Measurements from ENCODE around the gene SLC9A2.

SLC9A2 gene

GRCh38 chr2:102620332-102620731 lies 979 bp downstream of the SLC9A2 start:
- Histone ChIP-seq H3K27ac (replicated peaks) (no peak overlapping the region), H3K4me3 (replicated peaks; ENCODE audit: insufficient read depth, low read length) (no peak overlapping the region)
- no peak for DNase-seq (ENCODE audit: low read depth in 1 of 2, low spot score in 1 of 2)

GRCh38 chr2:102621630-102622029 lies 2.3 kb downstream of the SLC9A2 start:
- Histone ChIP-seq H3K27me3 (ENCODE audit: insufficient read depth, poor library complexity, severe bottlenecking) (peaks cover 35% of the 10 kb centered on the region), H3K27ac (replicated peaks) (no peak overlapping the region), H3K4me3 (replicated peaks; ENCODE audit: insufficient read depth, low read length) (no peak overlapping the region)
- no peak for TF ChIP-seq SPI1 (IDR thresholded peaks at IDR 0.05; ENCODE audit: borderline replicate concordance, low read depth)
- no peak for TF ChIP-seq GABPA (IDR thresholded peaks at IDR 0.05; ENCODE audit: low read depth)
- TF ChIP-seq POLR2AphosphoS5 (IDR thresholded peaks at IDR 0.05; ENCODE audit: low read depth), result no peak
- DNase-seq (ENCODE audit: low read depth in 1 of 2, low spot score in 1 of 2), result no peak

More at GRCh38 chr2:102620332-102620731, 979 bp downstream of the SLC9A2 start:
- TF ChIP-seq GABPA (IDR thresholded peaks at IDR 0.05; ENCODE audit: low read depth) (no peak), CTCF (IDR thresholded peaks at IDR 0.05; ENCODE audit: insufficient read depth, low read length) (no peak), POLR2AphosphoS5 (IDR thresholded peaks at IDR 0.05; ENCODE audit: low read depth) (no peak), REST (IDR thresholded peaks at IDR 0.05; ENCODE audit: insufficient replicate concordance, low read depth) (no peak), SPI1 (IDR thresholded peaks at IDR 0.05; ENCODE audit: borderline replicate concordance, low read depth) (no peak)
- peaks cover 36% of the 10 kb centered on the region for H3K27me3 ChIP-seq (ENCODE audit: insufficient read depth, poor library complexity, severe bottlenecking)

- H3K27ac ChIP-seq (replicated peaks), result no peak overlapping the region
- DNase-seq (ENCODE audit: low read depth in 1 of 2, low spot score in 1 of 2), result no peak
- H3K4me3 ChIP-seq (replicated peaks; ENCODE audit: insufficient read depth, low read length), result no peak overlapping the region
- peaks cover 26% of the 10 kb centered on the region for H3K27me3 ChIP-seq (ENCODE audit: insufficient read depth, poor library complexity, severe bottlenecking)
- TF ChIP-seq GABPA (IDR thresholded peaks at IDR 0.05; ENCODE audit: low read depth), result no peak
- no peak for TF ChIP-seq SPI1 (IDR thresholded peaks at IDR 0.05; ENCODE audit: borderline replicate concordance, low read depth)
- no peak for TF ChIP-seq POLR2AphosphoS5 (IDR thresholded peaks at IDR 0.05; ENCODE audit: low read depth)
- TF ChIP-seq REST (IDR thresholded peaks at IDR 0.05; ENCODE audit: insufficient replicate concordance, low read depth), result no peak
- no peak for TF ChIP-seq CTCF (IDR thresholded peaks at IDR 0.05; ENCODE audit: insufficient read depth, low read length)
These were observed 3.3 kb downstream of the SLC9A2 start for GRCh38 chr2:102622646-102623045.

- no peak for DNase-seq (ENCODE audit: low read depth in 1 of 2, low spot score in 1 of 2)
- Histone ChIP-seq H3K27ac (replicated peaks) (no peak overlapping the region), H3K4me3 (replicated peaks; ENCODE audit: insufficient read depth, low read length) (no peak overlapping the region), H3K27me3 (ENCODE audit: insufficient read depth, poor library complexity, severe bottlenecking) (no peaks in the 10 kb centered on the region)
- TF ChIP-seq REST (IDR thresholded peaks at IDR 0.05; ENCODE audit: insufficient replicate concordance, low read depth) (no peak), POLR2AphosphoS5 (IDR thresholded peaks at IDR 0.05; ENCODE audit: low read depth) (no peak), CTCF (IDR thresholded peaks at IDR 0.05; ENCODE audit: insufficient read depth, low read length) (no peak), GABPA (IDR thresholded peaks at IDR 0.05; ENCODE audit: low read depth) (no peak), SPI1 (IDR thresholded peaks at IDR 0.05; ENCODE audit: borderline replicate concordance, low read depth) (no peak)
These were observed 11.1 kb downstream of the SLC9A2 start for GRCh38 chr2:102630458-102630857.
